K562 (cell line): ENCODE results near the gene PRSS53. TPM values are rescaled to one million over a fixed set of nuclear protein-coding genes. Genes with fewer than 3 reads are reported as not detected.

Experiments used
- ATAC-seq: fragments of 200-7000 bp; cut with Tn5 transposase; 3 replicates; pipeline ENCODE4 v1.9.1; 2020; ENCODE audit warnings: moderate library complexity
- BruUV-seq: library from RNA; stranded (reverse); fragments of 400-500 nt; replicated peaks from 2 replicates; lab custom pipeline; 2021; lab: Mats Ljungman, UMichigan
- CTCF ChIA-PET: fragments of 300-600 bp; formaldehyde crosslinking; extraction: SDS; loops from one replicate; lab custom pipeline; 2021; ENCODE audit warnings: low intra/inter-chr PET ratio; lab: Yijun Ruan, JAX
- POLR2A ChIA-PET: fragments of 300-600, 350-650 bp; sonication (Branson Sonifier 250); formaldehyde crosslinking; extraction: SDS; loops from one replicate; lab custom pipeline; 2021; ENCODE audit warnings: antibody characterized with exemption, inconsistent platforms; lab: Yijun Ruan, JAX
- DNase-seq, 4 experiments: peaks; one replicate each; pipeline versions ENCODE4 v3.0.0 to v3.0.0-alpha.2; 2011 to 2018; ENCODE audit warnings: low spot score in 3 of 4, mixed read lengths in 3 of 4; ENCODE audit errors: extremely low read depth in 1 of 4
- FAIRE-seq: peaks from 2 replicates; lab custom pipeline; 2011; peaks lifted over from hg19 to GRCh38; lab: Jason Lieb, UNC
- H2AFZ ChIP-seq: 2 replicates; pipeline ENCODE4 v1.6.0; 2011; ENCODE audit warnings: low read depth, low read length, control low read depth, inconsistent platforms
- H3K27ac ChIP-seq: fragments of 200-600 bp; 3 replicates; pipeline ENCODE4 v1.8.0; 2011; ENCODE audit warnings: low read depth, mild to moderate bottlenecking, control low read depth, inconsistent platforms, low read length, moderate library complexity, mixed read lengths; ENCODE audit errors: extremely low read depth
- H3K27me3 ChIP-seq, 2 experiments: fragments of 300-600 bp in 1 of 2; 2 replicates in 1 of 2; 3 replicates in 1 of 2; pipeline versions ENCODE4 v1.6.0 to v1.8.0; 2011; ENCODE audit warnings: inconsistent platforms in 2 of 2, low read length in 2 of 2, mild to moderate bottlenecking in 1 of 2, mixed read lengths in 1 of 2, moderate library complexity in 1 of 2; ENCODE audit not compliant: control insufficient read depth in 2 of 2, insufficient read depth in 2 of 2
- H3K36me3 ChIP-seq: fragments of 300-600 bp; 3 replicates; pipeline ENCODE4 v1.8.0; 2011; ENCODE audit warnings: mild to moderate bottlenecking, low read length, inconsistent platforms; ENCODE audit not compliant: control insufficient read depth, insufficient read depth
- H3K4me1 ChIP-seq, 2 experiments: fragments of 200-600 bp in 1 of 2; replicated peaks in 1 of 2; 2 replicates in 1 of 2; 3 replicates in 1 of 2; pipeline versions ENCODE4 v1.5.1 to v1.8.0; 2011; ENCODE audit warnings: inconsistent platforms in 2 of 2, low read length in 2 of 2, mild to moderate bottlenecking in 1 of 2, mixed read lengths in 1 of 2, moderate library complexity in 1 of 2; ENCODE audit not compliant: control insufficient read depth in 2 of 2, insufficient read depth in 2 of 2
- H3K4me2 ChIP-seq: 2 replicates; pipeline ENCODE4 v1.6.1; 2011; ENCODE audit warnings: low read length, control low read depth, inconsistent platforms, mixed read lengths; ENCODE audit not compliant: insufficient read depth
- H3K4me3 ChIP-seq: fragments of 200-600 bp; sonication (generic), shearing (Covaris generic); 2 replicates; pipeline ENCODE4 v1.5.1; 2016; ENCODE audit warnings: control low read depth, inconsistent platforms
- H3K79me2 ChIP-seq: fragments of 200-600 bp; 3 replicates; pipeline ENCODE4 v1.8.0; 2011; ENCODE audit warnings: low read length, inconsistent platforms; ENCODE audit not compliant: control insufficient read depth, insufficient read depth
- H3K9ac ChIP-seq, 2 experiments: 2 replicates each; pipeline versions ENCODE4 v1.6.0 to v1.6.1; 2011; ENCODE audit warnings: low read depth in 2 of 2, low read length in 2 of 2, control low read depth in 1 of 2, inconsistent platforms in 1 of 2, mild to moderate bottlenecking in 1 of 2, mixed read lengths in 1 of 2; ENCODE audit not compliant: insufficient read depth in 1 of 2
- H3K9me1 ChIP-seq: one replicate; pipeline ENCODE4 v1.6.0; 2011; ENCODE audit warnings: inconsistent platforms, mild to moderate bottlenecking, low read length, moderate library complexity; ENCODE audit not compliant: control insufficient read depth, insufficient read depth
- H3K9me3 ChIP-seq: replicated peaks from 2 replicates; pipeline ENCODE4 v1.5.1; 2011; ENCODE audit warnings: low read depth, low read length, inconsistent platforms; ENCODE audit not compliant: control insufficient read depth, insufficient read depth
- H4K20me1 ChIP-seq: replicated peaks from 2 replicates; pipeline ENCODE4 v1.6.1; 2011; ENCODE audit warnings: low read length, inconsistent platforms, mixed read lengths; ENCODE audit not compliant: control insufficient read depth, insufficient read depth
- CREBBP ChIP-seq: IDR thresholded peaks from one replicate; pipeline ENCODE4 v1.6.1; 2012; ENCODE audit warnings: low read depth, mild to moderate bottlenecking, control low read depth, inconsistent platforms, low read length
- POLR2AphosphoS5 ChIP-seq: IDR thresholded peaks from 2 replicates; pipeline ENCODE4 v1.6.1; 2011; ENCODE audit warnings: mild to moderate bottlenecking, low read depth, low read length, moderate library complexity; ENCODE audit not compliant: control insufficient read depth, insufficient read depth
- ZNF274 ChIP-seq: IDR thresholded peaks from 2 replicates; pipeline ENCODE4 v1.6.1; 2011; ENCODE audit warnings: low read depth, mild to moderate bottlenecking, low read length, moderate library complexity, borderline replicate concordance
- ZNF318 ChIP-seq, 2 experiments: fragments of 450-650 bp; IDR thresholded peaks; 2 replicates each; pipeline ENCODE4 v1.6.1; 2016; ENCODE audit warnings: mild to moderate bottlenecking in 2 of 2, borderline replicate concordance in 1 of 2, low read depth in 1 of 2, moderate library complexity in 1 of 2
- WGBS: fragments of 100-300 bp; shearing (Covaris generic); methylation state at CpG from one replicate; pipeline ENCODE4 v1.1.6; 2016; ENCODE audit warnings: low coverage, mixed read lengths; ENCODE audit not compliant: insufficient coverage; ENCODE audit errors: missing lambda C conversion rate; 5-methylcytosine and 5-hydroxymethylcytosine counted together
- in situ Hi-C: fragments of 300-500 bp; cut with MboI; formaldehyde crosslinking; loops from 4 replicates; pipeline ENCODE4 v1.15.0; 2018; ENCODE audit warnings: inconsistent platforms, mixed read lengths
- intact Hi-C: fragments of 100-400 bp; cut with micrococcal nuclease; formaldehyde crosslinking; loops from 2 replicates; pipeline ENCODE4 v1.14.2; 2022
- polyA plus RNA-seq, 8 experiments: library from polyadenylated mRNA; depleted of rRNA in 4 of 8; stranded (reverse) in 5 of 8; unstranded in 3 of 8; fragments of >200 nt; fragmentation: Nextera tagmentation in 2 of 8; fragmentation: Illumina TruSeq in 1 of 8; extraction: Ambion mirVana in 2 of 8; extraction: Trizol in 1 of 8; gene quantifications; 2 replicates each; pipeline versions ENCODE4 v1.2.1 to v1.2.3, GENCODE V29; 2011 to 2014; ENCODE audit warnings: inconsistent platforms in 1 of 8, missing spikeins in 1 of 8
- total RNA-seq, 7 experiments: library from RNA; depleted of rRNA in 6 of 7; stranded (reverse); fragments of >200 nt in 6 of 7; fragmentation: Illumina TruSeq in 2 of 7; extraction: Trizol in 2 of 7; gene quantifications; 2 replicates each; pipeline versions ENCODE4 v1.2.1 to v1.2.3, GENCODE V29; 2011 to 2021; ENCODE audit warnings: low replicate concordance in 1 of 7

The PRSS53 gene
- total and polyA plus RNA-seq, 9 of the 15 experiments (the other 6 are each of a cell fraction or from before 2014, with no cell fraction given), result 0.40 to 1.9 (median 0.78) TPM; not detected in 2

- no peaks in the 10 kb centered on the region for H3K27me3 ChIP-seq
- peaks cover 46% of the 10 kb centered on the region; the same call in 2 of the 3 replicates for H3K36me3 ChIP-seq
- H3K9me1 ChIP-seq, result no peaks in the 10 kb centered on the region
- CTCF ChIA-PET, result no interaction called here
- no peak overlapping the region for H3K4me3 ChIP-seq
- no peak for FAIRE-seq
- no peak for TF ChIP-seq ZNF318 (IDR thresholded peaks at IDR 0.05; ENCODE audit: borderline replicate concordance in 1 of 2, low read depth in 1 of 2)
- no peak for TF ChIP-seq ZNF274
- TF ChIP-seq POLR2AphosphoS5, result no peak
- TF ChIP-seq CREBBP, result no peak
- TF ChIP-seq, all 486 proteins: peak for 0
- Histone ChIP-seq H3K27ac (no peak overlapping the region), H3K4me2 (no peak overlapping the region), H3K9ac (peak overlapping the region in 1 of 2 experiments; percentile 36; a peak in 2 of 4 replicates), H3K4me1 (peaks cover 8 to 36% of the 10 kb centered on the region in 2 experiments), H3K9me3 (no peaks in the 10 kb centered on the region), H2AFZ (no peak overlapping the region), H3K79me2 (peaks cover 13% of the 10 kb centered on the region), H4K20me1 (no peaks in the 10 kb centered on the region; the same call in 1 of the 2 replicates)
- WGBS, result 85% methylated on average over 11 of the region's 12 CpGs
- ATAC-seq (no peak), DNase-seq (no peak)
- POLR2A ChIA-PET, result interaction anchor here (0.7 kb wide), 1 partner anchor 8 kb away, joined by 3 read pairs; the partner anchor contains the start of gene KAT8
- in situ Hi-C loops, result no loop called here
- BruUV-seq, result no TSS peak
- intact Hi-C loops, result loop anchor here (5.0 kb wide), 1 partner anchor 33 kb away; no protein-coding TSS in a partner anchor
Measured at GRCh38 chr16:31109622-31110021, 20.9 kb upstream of the PRSS53 start.
